Ramos (cell line): Measurements from ENCODE around the gene LRIG1.

ENCODE experiments used
- in situ Hi-C: fragments of 300-500 bp; cut with MboI; formaldehyde crosslinking; loops from one replicate; pipeline ENCODE4 v1.14.3; 2022; ENCODE audit warnings: low sequenced_read_pairs; ENCODE audit not compliant: unreplicated experiment

The LRIG1 gene, protein sequence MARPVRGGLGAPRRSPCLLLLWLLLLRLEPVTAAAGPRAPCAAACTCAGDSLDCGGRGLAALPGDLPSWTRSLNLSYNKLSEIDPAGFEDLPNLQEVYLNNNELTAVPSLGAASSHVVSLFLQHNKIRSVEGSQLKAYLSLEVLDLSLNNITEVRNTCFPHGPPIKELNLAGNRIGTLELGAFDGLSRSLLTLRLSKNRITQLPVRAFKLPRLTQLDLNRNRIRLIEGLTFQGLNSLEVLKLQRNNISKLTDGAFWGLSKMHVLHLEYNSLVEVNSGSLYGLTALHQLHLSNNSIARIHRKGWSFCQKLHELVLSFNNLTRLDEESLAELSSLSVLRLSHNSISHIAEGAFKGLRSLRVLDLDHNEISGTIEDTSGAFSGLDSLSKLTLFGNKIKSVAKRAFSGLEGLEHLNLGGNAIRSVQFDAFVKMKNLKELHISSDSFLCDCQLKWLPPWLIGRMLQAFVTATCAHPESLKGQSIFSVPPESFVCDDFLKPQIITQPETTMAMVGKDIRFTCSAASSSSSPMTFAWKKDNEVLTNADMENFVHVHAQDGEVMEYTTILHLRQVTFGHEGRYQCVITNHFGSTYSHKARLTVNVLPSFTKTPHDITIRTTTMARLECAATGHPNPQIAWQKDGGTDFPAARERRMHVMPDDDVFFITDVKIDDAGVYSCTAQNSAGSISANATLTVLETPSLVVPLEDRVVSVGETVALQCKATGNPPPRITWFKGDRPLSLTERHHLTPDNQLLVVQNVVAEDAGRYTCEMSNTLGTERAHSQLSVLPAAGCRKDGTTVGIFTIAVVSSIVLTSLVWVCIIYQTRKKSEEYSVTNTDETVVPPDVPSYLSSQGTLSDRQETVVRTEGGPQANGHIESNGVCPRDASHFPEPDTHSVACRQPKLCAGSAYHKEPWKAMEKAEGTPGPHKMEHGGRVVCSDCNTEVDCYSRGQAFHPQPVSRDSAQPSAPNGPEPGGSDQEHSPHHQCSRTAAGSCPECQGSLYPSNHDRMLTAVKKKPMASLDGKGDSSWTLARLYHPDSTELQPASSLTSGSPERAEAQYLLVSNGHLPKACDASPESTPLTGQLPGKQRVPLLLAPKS

DNA sequence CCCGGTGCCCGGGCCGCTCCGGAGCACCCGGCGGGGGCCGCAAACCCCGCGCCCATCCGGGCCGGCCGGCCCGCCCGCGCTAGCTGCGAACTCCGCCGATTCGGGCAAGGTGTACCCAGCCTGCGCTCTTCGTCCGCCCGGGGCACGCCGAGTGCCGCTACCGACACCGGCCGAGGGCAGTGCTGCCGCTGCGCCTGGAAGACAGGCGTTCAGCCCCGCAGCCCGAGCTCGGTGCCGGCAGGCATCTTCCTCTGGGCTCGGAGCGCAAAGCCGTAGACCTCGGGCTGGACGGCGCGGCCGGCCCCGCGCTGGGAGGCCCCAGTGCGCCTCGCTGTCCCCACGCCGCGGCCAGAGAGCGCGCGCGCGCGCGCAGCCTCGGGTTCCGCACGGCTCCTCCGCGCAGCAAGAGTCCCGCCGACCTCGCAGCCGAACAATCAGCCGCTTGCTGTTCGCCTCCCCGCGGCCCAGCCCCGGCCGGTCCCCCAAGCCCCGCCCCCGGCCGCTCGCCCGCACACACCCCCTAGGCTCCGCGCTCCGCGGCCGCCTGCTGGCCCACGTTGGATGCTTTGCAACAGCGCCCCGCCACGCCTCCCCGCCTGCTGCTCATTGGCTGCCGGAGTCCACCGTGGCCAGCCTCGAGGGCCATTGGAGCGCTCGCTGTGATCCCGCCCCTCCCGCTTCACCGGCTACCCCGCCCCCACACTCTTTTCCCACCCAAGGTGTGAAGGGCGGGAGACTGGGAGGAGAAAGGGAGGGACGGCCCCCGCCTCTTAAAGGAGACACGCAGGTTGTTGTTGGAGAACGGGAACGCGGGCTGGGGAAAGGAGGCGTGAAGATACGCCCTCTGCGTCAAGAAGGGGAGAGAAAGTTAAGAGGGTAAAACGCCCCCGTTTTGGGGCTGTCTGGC, at the start of gene LRIG1:
TSS of gene LRIG1 (minus strand) at position 447 of the 907 bp plus-strand sequence. CDS start 615 bp downstream, outside the sequence.
- in situ Hi-C loops, result no loop called here

DNA sequence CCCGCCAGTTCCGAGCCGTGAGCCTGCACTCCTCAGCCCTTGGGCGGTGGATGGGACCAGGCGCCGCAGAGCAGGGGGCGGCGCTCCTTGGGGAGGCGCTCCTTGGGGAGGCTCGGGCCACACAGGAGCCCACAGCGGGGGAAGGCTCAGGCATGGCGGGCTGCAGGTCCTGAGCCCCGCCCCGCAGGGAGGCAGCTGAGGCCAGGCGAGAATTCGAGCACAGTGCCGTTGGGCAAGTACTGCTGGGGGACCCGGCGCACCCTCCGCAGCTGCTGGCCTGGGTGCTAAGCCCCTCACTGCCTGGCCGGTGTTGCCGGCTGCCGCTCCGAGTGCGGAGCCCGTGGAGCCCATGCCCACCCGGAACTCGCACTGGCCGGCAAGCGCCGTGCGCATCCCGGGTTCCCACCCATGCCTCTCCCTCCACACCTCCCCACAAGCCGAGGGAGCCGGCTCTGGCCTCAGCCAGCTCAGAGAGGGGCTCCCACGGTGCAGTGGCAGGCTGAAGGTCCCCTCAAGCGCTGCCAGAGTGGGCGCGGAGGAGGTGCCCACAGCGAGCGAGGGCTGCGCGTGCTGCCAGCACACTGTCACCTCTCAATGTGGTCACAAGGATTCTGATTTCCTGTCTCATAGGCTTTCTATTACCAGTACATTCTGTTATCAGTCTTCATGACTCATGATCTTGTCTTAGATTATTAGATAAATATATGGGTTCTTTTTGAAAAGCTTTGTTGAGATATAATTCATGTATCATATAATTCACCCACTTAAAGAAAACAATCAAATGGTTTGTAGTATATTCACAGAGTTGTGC, 44.0 kb upstream of the LRIG1 start:
- in situ Hi-C loops, result no loop called here

DNA sequence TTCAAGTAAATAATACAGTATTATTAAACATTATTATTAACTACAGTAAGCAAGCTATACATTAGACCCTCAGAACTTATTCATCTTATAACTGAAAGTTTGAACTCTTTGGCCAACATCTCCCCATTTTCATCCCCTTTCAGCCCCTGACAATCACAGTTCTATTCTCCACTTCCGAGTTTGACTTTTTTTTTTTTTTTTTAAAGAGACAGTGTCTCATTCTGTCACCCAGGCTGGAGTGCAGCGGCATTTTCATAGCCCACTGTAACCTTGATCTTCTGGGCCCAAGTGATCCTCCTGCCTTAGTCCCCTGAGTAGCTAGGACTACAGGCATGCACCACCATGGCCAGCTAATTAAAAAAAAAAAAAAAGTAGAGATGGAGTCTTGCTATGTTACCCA, 41.3 kb upstream of the LRIG1 start:
- in situ Hi-C loops, result no loop called here

DNA sequence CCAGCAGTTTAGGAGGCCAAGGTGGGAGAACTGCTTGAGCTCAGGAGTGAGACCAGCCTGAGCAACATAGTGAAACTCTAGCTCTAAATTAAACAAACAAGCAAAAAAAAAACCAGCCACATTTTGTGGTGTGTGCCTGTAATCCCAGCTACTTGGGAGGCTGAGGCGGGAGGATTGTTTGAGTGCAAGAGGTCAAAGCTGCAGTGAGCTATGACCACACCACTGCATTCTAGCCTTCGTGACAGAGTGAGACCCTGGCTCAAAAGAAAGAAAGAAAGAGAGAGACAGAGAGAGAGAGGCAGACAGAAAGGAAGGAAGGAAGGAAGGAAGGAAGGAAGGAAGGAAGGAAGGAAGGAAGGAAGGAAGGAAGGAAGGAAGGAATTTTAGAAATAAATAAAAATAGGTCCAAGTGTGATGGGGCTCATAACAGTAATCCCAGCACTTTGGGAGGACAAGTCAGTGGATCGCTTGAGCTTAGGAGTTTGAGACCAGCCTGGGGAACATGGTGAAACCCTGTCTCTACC, 38.7 kb upstream of the LRIG1 start:
- in situ Hi-C loops, result no loop called here

DNA sequence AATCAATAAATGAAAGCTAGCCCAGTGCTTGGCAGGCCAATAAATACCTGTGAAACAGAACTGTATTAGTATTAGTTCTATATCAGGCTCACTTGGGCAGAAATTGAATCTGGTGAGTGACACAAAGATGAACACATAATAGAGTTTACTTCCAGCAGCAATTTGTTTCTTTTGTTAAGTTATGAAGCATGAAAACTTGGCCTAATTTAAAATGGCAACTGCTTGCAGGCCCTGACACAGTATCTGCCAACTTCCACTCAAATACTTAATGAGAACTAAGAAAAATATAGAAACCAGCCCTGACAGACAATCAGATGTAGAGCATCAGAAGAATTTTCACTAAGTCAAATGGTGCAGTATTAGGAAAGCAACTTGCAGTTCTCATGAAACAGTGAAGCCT, 37.6 kb upstream of the LRIG1 start:
- in situ Hi-C loops, result no loop called here

DNA sequence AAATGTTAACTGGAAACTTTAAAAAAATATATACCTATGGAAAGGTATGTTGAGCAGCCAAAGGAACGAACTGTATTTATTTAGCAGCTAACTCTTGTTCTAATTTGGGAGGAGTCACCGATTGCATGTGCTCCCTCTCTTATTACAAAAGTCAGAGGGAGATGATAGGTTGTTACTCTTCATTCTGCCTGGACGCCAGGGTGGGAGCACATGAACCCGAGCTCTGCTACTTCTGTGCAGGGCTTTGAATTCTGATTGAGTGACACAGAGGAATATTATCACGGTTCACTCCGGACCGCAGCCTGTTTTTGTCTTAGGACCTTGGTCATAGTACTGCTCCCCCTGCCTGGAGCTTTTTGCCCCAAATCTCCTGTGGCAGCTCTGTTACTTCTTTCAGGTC, 36.9 kb upstream of the LRIG1 start:
- in situ Hi-C loops, result no loop called here

DNA sequence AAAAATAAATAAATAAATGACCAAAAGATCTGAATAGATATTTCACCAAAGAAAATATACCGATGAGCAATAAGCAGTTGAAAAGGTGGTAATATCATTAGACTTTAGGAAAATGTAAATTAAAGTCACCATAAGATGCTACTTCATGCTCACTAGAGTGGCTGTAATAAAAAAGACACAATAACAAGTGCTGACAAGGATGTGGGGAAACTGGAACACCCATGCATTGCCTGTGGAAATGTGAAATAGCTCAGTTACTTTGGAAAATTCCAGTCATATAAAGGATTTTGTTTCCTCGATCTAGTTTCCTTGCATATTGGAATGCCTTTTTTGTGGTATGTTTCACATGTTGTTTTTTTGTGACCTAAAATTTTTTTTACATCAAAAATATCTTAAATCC, 36.0 kb upstream of the LRIG1 start:
- in situ Hi-C loops, result no loop called here

DNA sequence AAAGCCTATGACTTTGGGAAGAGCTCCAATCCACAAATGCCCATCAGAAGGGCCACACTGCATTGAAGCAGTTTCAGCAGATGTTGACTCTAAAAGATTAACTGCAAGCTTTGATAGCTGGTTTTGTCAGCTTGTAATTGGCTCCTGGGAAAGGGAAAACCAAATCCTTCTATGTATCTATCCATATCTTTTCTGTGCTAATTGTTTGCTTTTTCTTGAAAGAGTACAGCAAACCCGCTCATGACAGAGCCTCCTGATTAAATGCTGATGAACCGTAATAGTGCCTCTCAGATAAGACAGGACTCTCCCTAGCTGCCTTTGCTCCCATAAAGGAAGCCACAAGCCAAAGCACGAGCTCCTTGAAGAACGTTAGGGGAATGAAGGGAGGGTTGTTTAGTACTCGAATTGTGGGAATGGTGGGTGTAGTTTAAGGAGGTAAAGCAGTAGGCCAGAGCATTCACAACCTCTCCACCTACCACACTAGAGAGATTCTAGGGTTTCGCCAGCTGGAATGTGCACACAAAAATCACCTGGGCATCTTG, 33.6 kb upstream of the LRIG1 start:
- in situ Hi-C loops, result no loop called here

DNA sequence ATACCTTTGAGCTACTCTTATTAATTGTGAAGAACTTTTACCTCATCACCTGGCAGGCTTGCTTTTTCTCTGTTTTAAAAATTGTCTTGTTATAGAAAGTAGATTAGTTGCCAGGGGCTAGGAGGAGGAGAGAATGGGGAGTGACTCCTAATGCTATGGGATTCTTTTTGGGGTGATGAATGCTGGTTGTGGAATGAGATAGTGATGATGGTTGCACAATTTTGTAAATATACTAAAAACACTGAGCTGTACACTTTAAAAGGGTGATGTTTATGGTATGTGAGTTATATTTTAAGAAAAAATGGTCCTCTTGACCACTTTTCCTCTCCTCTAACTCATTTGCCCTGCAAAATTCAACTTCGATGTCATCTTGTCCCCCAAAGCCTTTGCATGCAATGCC, 31.8 kb upstream of the LRIG1 start:
- in situ Hi-C loops, result no loop called here

DNA sequence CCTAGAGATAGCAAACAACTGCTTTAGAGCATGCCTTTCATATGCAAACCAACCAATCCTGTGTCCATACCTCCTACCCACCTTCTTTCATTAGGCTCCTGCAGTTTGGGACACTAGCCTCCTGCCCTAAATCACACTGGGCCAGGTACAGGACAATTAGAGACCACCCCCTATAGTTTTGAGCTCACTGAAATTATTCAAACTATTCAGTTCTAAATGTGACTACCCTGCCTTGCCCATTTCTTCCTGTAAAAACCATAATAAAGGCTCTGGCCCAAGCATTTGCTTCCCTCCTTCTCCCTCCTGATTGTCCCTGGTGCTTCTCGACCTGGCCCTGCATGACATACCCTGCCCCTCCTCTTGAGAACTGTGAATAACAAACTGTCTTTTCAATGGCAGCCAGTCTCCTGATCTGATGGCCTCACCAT, 31.4 kb upstream of the LRIG1 start:
- in situ Hi-C loops, result no loop called here

DNA sequence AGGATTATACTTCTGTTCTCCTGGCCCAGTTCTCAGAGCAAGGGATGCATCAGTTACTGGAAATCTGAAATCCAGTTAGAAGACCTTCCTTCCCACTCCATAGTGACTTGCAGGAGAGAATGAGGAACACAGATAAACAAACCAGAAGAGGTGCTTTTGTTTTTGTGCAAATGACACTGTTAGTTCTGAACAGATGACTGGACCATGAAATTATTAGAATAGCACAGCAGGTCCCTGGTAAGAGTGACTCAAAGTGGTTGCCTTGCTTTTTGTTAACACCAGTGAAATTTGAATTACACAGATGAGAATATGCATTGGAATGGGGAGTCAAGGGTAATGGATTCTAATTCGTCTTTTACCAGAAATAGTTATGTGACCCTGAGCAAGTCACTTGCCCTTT, 30.4 kb upstream of the LRIG1 start:
- in situ Hi-C loops, result no loop called here

DNA sequence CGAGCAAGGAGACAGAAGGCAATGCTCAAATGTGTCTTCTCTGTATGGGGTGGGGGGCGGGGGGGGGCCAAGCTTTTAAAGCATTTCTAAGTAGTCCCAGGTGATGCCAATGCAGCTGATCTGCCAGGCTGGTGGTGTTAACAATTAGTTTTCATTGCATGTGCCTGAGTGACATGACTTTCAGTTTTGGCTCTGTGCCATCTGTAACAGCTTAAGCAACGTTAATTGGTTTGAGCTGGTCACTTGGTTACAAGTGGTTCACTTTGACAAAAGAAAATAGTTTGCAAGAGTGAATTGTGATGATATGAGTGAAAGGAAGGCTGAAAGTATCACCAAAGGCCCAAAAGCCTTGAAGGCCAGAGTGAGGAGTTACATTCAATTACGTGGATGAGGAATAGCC, 26.4 kb upstream of the LRIG1 start:
- in situ Hi-C loops, result no loop called here

DNA sequence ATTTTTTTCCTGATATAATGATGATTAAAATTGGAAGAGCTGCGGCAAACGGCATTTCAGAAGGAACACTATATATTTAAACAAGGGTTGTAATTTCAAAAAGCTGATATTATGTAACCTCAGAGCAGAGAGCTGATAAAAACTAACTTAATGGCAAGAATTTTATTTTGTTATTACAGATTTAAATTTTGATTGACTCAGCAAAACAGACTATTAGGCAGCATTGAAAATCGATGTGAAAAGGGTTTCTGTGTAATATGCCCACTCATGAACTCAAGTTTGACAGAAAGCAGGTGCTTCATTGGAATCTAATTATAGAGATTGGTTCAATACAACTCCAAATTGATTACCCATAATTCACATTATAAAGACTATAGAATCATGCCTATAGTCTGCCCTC, 24.9 kb upstream of the LRIG1 start:
- in situ Hi-C loops, result no loop called here

DNA sequence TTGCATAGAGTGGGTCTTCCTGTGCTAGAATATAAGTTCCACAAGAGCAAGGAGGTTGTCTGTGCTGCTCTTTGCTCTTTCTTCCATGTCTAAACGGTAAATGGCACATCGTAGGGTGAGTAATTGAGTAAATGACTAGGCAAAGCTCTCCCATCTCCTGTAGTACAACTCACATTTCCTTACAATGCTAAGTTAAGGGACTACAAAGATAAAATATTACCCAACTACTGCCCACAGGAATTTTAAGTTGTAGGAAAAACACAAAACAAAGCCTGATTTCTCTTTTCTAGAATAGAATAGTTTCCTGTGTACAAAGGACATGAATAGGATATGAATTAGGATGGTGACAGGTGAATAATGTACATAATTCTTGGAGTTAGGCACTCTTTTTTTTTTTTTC, 19.9 kb upstream of the LRIG1 start:
- in situ Hi-C loops, result no loop called here

DNA sequence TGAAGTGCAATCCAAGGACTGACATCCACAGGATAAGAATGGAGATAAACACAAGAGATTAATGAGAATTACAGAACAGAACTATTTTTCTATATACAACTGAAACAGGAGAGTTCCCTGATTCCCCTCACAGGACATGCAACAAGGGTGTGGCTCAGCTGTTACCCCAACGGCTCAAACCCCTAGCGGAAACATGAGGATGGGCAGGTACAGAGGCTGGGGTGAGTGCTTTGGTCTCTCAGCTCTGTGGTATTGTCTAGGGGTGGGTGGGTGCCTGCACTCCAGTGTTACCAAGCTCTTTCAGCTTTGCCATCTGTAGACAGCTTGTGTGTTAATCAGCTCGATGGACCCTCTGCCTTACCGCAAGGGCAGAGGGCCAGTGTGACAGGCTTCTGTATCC, 17.8 kb upstream of the LRIG1 start:
- in situ Hi-C loops, result no loop called here

DNA sequence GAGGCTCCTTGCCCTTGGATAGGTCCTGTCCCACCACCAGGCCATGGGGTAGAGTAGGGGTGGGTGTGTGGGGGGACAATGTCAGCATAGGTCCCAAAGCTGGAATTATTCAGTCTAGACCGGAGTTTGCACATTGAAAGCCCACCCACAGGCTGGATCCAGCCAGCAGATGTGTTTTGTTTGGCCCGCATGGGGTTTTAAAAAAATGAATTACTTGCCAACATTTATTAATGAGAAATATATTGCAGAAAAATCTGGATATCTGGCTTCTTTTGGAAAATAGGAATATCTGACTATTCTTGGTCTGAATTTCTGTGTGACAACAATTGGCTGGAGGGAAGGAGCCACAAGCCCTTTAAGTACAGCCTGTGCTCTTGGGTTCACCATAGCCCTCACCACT, 17.3 kb upstream of the LRIG1 start:
- in situ Hi-C loops, result no loop called here

DNA sequence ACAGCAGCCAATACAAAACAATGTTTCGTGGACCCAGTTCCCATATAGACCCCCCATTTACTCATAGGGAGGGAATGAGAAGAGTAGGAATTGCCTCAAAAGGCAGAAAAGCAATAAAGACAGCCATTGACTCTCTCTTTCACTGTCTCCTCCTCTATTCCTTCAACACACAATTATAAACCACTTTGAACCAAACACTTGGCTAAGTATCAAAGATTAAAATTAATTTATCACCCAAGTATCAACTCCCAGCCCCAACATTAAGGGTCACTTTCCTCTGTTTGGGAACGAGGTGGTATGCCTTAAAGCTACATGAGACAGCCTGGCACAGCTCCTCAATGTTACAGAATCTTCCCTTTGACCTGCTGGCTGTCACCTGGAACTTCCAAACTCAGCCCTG, 16.4 kb upstream of the LRIG1 start:
- in situ Hi-C loops, result no loop called here

DNA sequence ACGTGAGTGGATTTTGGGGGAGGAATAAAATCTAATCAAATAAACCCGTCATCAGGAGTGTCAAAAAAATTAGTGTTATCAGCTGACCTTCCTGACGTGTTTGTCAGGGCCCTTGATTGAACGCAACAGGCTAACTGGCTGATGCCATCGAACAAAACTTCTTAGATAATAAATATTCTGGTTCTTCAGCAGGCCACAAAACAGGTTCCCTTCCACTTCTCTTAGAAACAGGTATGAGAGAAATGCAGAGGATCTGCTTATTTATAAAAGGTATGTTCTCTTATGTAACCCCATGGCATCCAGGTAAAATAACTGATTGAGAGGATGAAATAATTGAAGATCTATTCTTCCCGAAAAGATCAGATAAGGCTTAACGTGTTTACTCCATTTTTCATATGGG, 7.6 kb upstream of the LRIG1 start:
- in situ Hi-C loops, result no loop called here
